ENCODE measurements around the gene UVRAG.

GRCh38 chr11:75777461-75778110 is 37.4 kb upstream of the UVRAG start:
- TF ChIP-seq CTCF (IDR thresholded peaks at IDR 0.05), result no peak
- no peak for TF ChIP-seq POLR2A (IDR thresholded peaks at IDR 0.05)

Data from tibial nerve (tissue), 3 donors.